H9 (cell line): ENCODE results near the gene VMAC. TPM values are rescaled to one million over a fixed set of nuclear protein-coding genes. Genes with fewer than 3 reads are reported as not detected.

Experiments used
- DNase-seq: peaks from one replicate; pipeline ENCODE4 v3.0.0-alpha.2; 2017
- H2AFZ ChIP-seq: one replicate; pipeline ENCODE4 v1.6.1; 2013; ENCODE audit warnings: mild to moderate bottlenecking, low read length, control low read depth, moderate library complexity
- H2AK5ac ChIP-seq: 2 replicates; pipeline ENCODE4 v1.6.1; 2013; ENCODE audit warnings: low read length, control low read depth, mixed read lengths; ENCODE audit not compliant: insufficient read length
- H2BK120ac ChIP-seq: one replicate; pipeline ENCODE4 v1.6.1; 2013; ENCODE audit warnings: low read depth, mild to moderate bottlenecking, low read length, control low read depth, inconsistent platforms; ENCODE audit not compliant: poor library complexity, severe bottlenecking
- H2BK12ac ChIP-seq: 2 replicates; pipeline ENCODE4 v1.6.1; 2013; ENCODE audit warnings: low read length, control low read depth, mixed read lengths, low read depth; ENCODE audit not compliant: insufficient read length
- H2BK15ac ChIP-seq: 2 replicates; pipeline ENCODE4 v1.6.1; 2013; ENCODE audit warnings: low read depth, low read length, control low read depth
- H2BK20ac ChIP-seq: one replicate; pipeline ENCODE4 v1.6.1; 2013; ENCODE audit warnings: low read depth, mild to moderate bottlenecking, low read length, control low read depth, inconsistent platforms; ENCODE audit not compliant: poor library complexity, severe bottlenecking
- H2BK5ac ChIP-seq: 2 replicates; pipeline ENCODE4 v1.6.1; 2013; ENCODE audit warnings: low read length, control low read depth, mixed read lengths; ENCODE audit not compliant: insufficient read length
- H3K14ac ChIP-seq: 2 replicates; pipeline ENCODE4 v1.6.1; 2013; ENCODE audit warnings: low read length, control low read depth; ENCODE audit not compliant: insufficient read depth
- H3K18ac ChIP-seq: 2 replicates; pipeline ENCODE4 v1.6.1; 2013; ENCODE audit warnings: low read depth, mild to moderate bottlenecking, mixed read lengths, low read length, control low read depth; ENCODE audit not compliant: insufficient read length
- H3K23ac ChIP-seq: 2 replicates; pipeline ENCODE4 v1.6.1; 2013; ENCODE audit warnings: low read length, control low read depth, mixed read lengths, low read depth; ENCODE audit not compliant: insufficient read length
- H3K23me2 ChIP-seq: 2 replicates; pipeline ENCODE4 v1.6.1; 2013; ENCODE audit warnings: low read depth, mild to moderate bottlenecking, mixed read lengths, low read length, control low read depth; ENCODE audit not compliant: insufficient read length, poor library complexity, severe bottlenecking
- H3K27ac ChIP-seq: 2 replicates; pipeline ENCODE4 v1.5.1; 2013; ENCODE audit warnings: low read length, control low read depth, mixed read lengths, low read depth; ENCODE audit not compliant: insufficient read length
- H3K27me3 ChIP-seq: 2 replicates; pipeline ENCODE4 v1.6.1; 2013; ENCODE audit warnings: low read length, control low read depth, inconsistent platforms; ENCODE audit not compliant: insufficient read depth
- H3K4ac ChIP-seq: 2 replicates; pipeline ENCODE4 v1.6.1; 2013; ENCODE audit warnings: low read depth, mild to moderate bottlenecking, control low read depth, inconsistent platforms, low read length, moderate library complexity
- H3K4me1 ChIP-seq: 2 replicates; pipeline ENCODE4 v1.6.1; 2013; ENCODE audit warnings: low read length, control low read depth, inconsistent platforms; ENCODE audit not compliant: insufficient read depth
- H3K4me2 ChIP-seq: 2 replicates; pipeline ENCODE4 v1.6.1; 2013; ENCODE audit warnings: low read length, control low read depth, mixed read lengths; ENCODE audit not compliant: insufficient read length, insufficient read depth
- H3K56ac ChIP-seq: 2 replicates; pipeline ENCODE4 v1.6.1; 2013; ENCODE audit warnings: low read depth, mild to moderate bottlenecking, mixed read lengths, low read length, control low read depth; ENCODE audit not compliant: insufficient read length
- H3K79me1 ChIP-seq: 2 replicates; pipeline ENCODE4 v1.6.1; 2013; ENCODE audit warnings: low read depth, mild to moderate bottlenecking, moderate library complexity, low read length, control low read depth, inconsistent platforms; ENCODE audit not compliant: insufficient read depth, poor library complexity, severe bottlenecking
- H3K79me2 ChIP-seq: 2 replicates; pipeline ENCODE4 v1.6.1; 2013; ENCODE audit warnings: low read length, control low read depth, inconsistent platforms; ENCODE audit not compliant: insufficient read depth
- H3K9ac ChIP-seq: 2 replicates; pipeline ENCODE4 v1.6.1; 2013; ENCODE audit warnings: low read length, control low read depth, mixed read lengths; ENCODE audit not compliant: insufficient read length; ENCODE audit errors: extremely low read depth
- H3K9me3 ChIP-seq: one replicate; pipeline ENCODE4 v1.6.1; 2013; ENCODE audit warnings: low read depth, low read length, inconsistent platforms; ENCODE audit not compliant: control insufficient read depth
- H3T11ph ChIP-seq: one replicate; pipeline ENCODE4 v1.6.1; 2013; ENCODE audit warnings: mild to moderate bottlenecking, low read length, control low read depth, inconsistent platforms
- H4K20me1 ChIP-seq: one replicate; pipeline ENCODE4 v1.6.1; 2013; ENCODE audit not compliant: control insufficient read depth, insufficient read length, insufficient read depth
- H4K5ac ChIP-seq: 2 replicates; pipeline ENCODE4 v1.6.1; 2013; ENCODE audit warnings: low read depth, mild to moderate bottlenecking, mixed read lengths, low read length, control low read depth; ENCODE audit not compliant: insufficient read length
- H4K8ac ChIP-seq: replicated peaks from 2 replicates; pipeline ENCODE4 v1.6.1; 2013; ENCODE audit warnings: low read length, control low read depth, mixed read lengths, low read depth; ENCODE audit not compliant: insufficient read length
- H4K91ac ChIP-seq: 2 replicates; pipeline ENCODE4 v1.6.1; 2013; ENCODE audit warnings: low read depth, mild to moderate bottlenecking, moderate library complexity, mixed read lengths, low read length, control low read depth; ENCODE audit not compliant: insufficient read length
- H3K27ac Mint-ChIP-seq, 3 experiments: 2 replicates in 2 of 3; 3 replicates in 1 of 3; pipeline ENCODE4 v1.8.0; 2020 to 2021; ENCODE audit warnings: mixed read lengths in 3 of 3, mild to moderate bottlenecking in 1 of 3, moderate library complexity in 1 of 3
- H3K27me3 Mint-ChIP-seq: 2 replicates; pipeline ENCODE4 v1.8.0; 2021; ENCODE audit warnings: low read depth, mild to moderate bottlenecking, moderate library complexity, mixed read lengths
- H3K36me3 Mint-ChIP-seq, 3 experiments: 2 replicates in 2 of 3; 3 replicates in 1 of 3; pipeline ENCODE4 v1.8.0; 2020 to 2021; ENCODE audit warnings: low read depth in 3 of 3, mixed read lengths in 3 of 3; ENCODE audit not compliant: insufficient read depth in 1 of 3
- H3K4me1 Mint-ChIP-seq, 2 experiments: 2 replicates each; pipeline ENCODE4 v1.8.0; 2020; ENCODE audit warnings: mixed read lengths in 2 of 2
- H3K4me3 Mint-ChIP-seq, 2 experiments: 2 replicates in 1 of 2; 3 replicates in 1 of 2; pipeline ENCODE4 v1.8.0; 2020 to 2021; ENCODE audit warnings: mild to moderate bottlenecking in 2 of 2, mixed read lengths in 2 of 2, moderate library complexity in 1 of 2
- H3K9me3 Mint-ChIP-seq, 2 experiments: 2 replicates in 1 of 2; 3 replicates in 1 of 2; pipeline ENCODE4 v1.8.0; 2020; ENCODE audit warnings: mild to moderate bottlenecking in 2 of 2, mixed read lengths in 2 of 2, moderate library complexity in 1 of 2
- CTCF ChIP-seq: fragments of 200-600 bp; sonication (generic); conservative IDR thresholded peaks from 3 replicates; pipeline ENCODE4 v1.8.0; 2021; ENCODE audit warnings: antibody characterized with exemption, mild to moderate bottlenecking
- WGBS: extraction: QIAGEN DNeasy Blood & Tissue Kit; methylation state at CpG from one replicate; pipeline ENCODE4 v1.1.7; 2013; ENCODE audit warnings: missing lambda C conversion rate, low lambda C conversion rate, mixed read lengths; ENCODE audit not compliant: insufficient read length; ENCODE audit errors: extremely low coverage; 5-methylcytosine and 5-hydroxymethylcytosine counted together
- total RNA-seq: library from RNA; stranded (reverse); gene quantifications from 2 replicates; pipeline ENCODE4 v1.2.1, GENCODE V29; 2021

The VMAC gene
- total RNA-seq, 1 experiment from 2014 or later = 2.2 TPM

- no peak overlapping the region for H2AFZ ChIP-seq
- no peaks in the 10 kb centered on the region for H4K20me1 ChIP-seq
- H2BK5ac ChIP-seq = no peak overlapping the region
- no peak overlapping the region for H3K4me2 ChIP-seq
- H4K8ac ChIP-seq = no peak overlapping the region
- no CpG with 5 or more reads among the region's 15 CpGs for WGBS
- no peaks in the 10 kb centered on the region for H3K9me3 ChIP-seq
- H3K9ac ChIP-seq = no peak overlapping the region
- no peaks in the 10 kb centered on the region for H3K27me3 ChIP-seq
- H3K79me1 ChIP-seq = no peaks in the 10 kb centered on the region
- H2BK120ac ChIP-seq = no peak overlapping the region
- H3K56ac ChIP-seq = no peak overlapping the region
- no peak overlapping the region for H3T11ph ChIP-seq
- H4K91ac ChIP-seq = no peak overlapping the region
- H3K23ac ChIP-seq = no peak overlapping the region
- H2BK12ac ChIP-seq = no peak overlapping the region
- peaks cover 31% of the 10 kb centered on the region for H3K27me3 Mint-ChIP-seq
- H3K36me3 Mint-ChIP-seq = no peaks in the 10 kb centered on the region
- no peak overlapping the region for H3K18ac ChIP-seq
- no peak overlapping the region for H3K4me3 Mint-ChIP-seq
- H3K4me1 Mint-ChIP-seq = peaks cover 13 to 30% of the 10 kb centered on the region in 2 experiments
- TF ChIP-seq CTCF = no peak
- H2AK5ac ChIP-seq = no peak overlapping the region
- no peaks in the 10 kb centered on the region for H3K23me2 ChIP-seq
- no peak overlapping the region for H2BK20ac ChIP-seq
- H3K4ac ChIP-seq = no peak overlapping the region
- H3K9me3 Mint-ChIP-seq = no peaks in the 10 kb centered on the region; a peak in 1 of 5 replicates
- H3K14ac ChIP-seq = no peak overlapping the region
- H3K27ac Mint-ChIP-seq = no peak overlapping the region
- H2BK15ac ChIP-seq = no peak overlapping the region
- H3K27ac ChIP-seq = no peak overlapping the region
- no peaks in the 10 kb centered on the region for H3K4me1 ChIP-seq
- no peak overlapping the region for H4K5ac ChIP-seq
- no peaks in the 10 kb centered on the region for H3K79me2 ChIP-seq
- DNase-seq = no peak
Measured at GRCh38 chr19:5880604-5881078, 24.0 kb upstream of the VMAC start.
